Neural cell (in vitro differentiated cells): ENCODE data around the gene SERINC4.
"Not testable (repeated sequence)": the region's sequence is repeated elsewhere in the genome, so short reads cannot be mapped to it uniquely, and the experiment has no call there.

Source experiments
- EZH2 ChIP-seq: fragments of 200-600, 300-800 bp; shearing (Covaris generic), sonication (generic); IDR thresholded peaks from 2 replicates; pipeline ENCODE4 v1.6.1; 2014; ENCODE audit warnings: antibody characterized with exemption, low read length, borderline replicate concordance, mild to moderate bottlenecking; ENCODE audit not compliant: insufficient read depth, poor library complexity, severe bottlenecking
- RAD21 ChIP-seq: fragments of 450-650 bp; conservative IDR thresholded peaks from 2 replicates; pipeline ENCODE4 v1.6.1; 2014; ENCODE audit warnings: antibody characterized with exemption, mild to moderate bottlenecking, moderate library complexity
- TF ChIP-seq, protein P1 (sequence below): IDR thresholded peaks from 2 replicates; pipeline ENCODE4 v1.6.1; 2012; ENCODE audit warnings: borderline replicate concordance
- TF ChIP-seq, protein P2 (sequence below): fragments of 450-650 bp; IDR thresholded peaks from 2 replicates; pipeline ENCODE4 v1.5.1; 2014; ENCODE audit warnings: antibody characterized with exemption, mild to moderate bottlenecking, moderate library complexity; ENCODE audit not compliant: poor library complexity, severe bottlenecking

DNA sequence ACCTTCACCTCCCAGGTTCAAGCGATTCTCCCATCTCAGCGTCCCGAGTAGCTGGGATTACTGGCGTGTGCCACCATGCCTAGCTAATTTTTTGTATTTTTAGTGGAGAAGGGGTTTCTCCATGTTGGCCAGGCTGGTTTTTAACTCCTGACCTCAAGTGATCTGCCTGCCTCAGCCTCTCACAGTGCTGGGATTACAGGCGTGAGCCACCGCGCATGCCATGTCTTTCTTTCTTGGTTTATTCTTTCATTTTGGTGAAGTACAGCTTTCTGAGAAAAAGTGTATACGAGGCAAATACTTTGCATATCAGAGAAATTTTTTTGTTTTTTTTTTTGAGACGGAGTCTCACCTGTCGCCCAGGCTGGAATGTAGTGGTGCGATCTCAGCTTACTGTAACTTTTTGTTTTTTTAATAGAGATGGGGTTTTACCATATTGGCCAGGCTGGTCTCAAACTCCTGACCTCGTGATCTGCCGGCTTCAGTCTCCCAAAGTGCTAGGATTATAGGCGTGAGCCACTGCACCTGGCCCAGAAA is 31.6 kb upstream of the SERINC4 start:
- TF ChIP-seq EZH2, RAD21: not testable (repeated sequence)
- TF ChIP-seq, protein P1, sequence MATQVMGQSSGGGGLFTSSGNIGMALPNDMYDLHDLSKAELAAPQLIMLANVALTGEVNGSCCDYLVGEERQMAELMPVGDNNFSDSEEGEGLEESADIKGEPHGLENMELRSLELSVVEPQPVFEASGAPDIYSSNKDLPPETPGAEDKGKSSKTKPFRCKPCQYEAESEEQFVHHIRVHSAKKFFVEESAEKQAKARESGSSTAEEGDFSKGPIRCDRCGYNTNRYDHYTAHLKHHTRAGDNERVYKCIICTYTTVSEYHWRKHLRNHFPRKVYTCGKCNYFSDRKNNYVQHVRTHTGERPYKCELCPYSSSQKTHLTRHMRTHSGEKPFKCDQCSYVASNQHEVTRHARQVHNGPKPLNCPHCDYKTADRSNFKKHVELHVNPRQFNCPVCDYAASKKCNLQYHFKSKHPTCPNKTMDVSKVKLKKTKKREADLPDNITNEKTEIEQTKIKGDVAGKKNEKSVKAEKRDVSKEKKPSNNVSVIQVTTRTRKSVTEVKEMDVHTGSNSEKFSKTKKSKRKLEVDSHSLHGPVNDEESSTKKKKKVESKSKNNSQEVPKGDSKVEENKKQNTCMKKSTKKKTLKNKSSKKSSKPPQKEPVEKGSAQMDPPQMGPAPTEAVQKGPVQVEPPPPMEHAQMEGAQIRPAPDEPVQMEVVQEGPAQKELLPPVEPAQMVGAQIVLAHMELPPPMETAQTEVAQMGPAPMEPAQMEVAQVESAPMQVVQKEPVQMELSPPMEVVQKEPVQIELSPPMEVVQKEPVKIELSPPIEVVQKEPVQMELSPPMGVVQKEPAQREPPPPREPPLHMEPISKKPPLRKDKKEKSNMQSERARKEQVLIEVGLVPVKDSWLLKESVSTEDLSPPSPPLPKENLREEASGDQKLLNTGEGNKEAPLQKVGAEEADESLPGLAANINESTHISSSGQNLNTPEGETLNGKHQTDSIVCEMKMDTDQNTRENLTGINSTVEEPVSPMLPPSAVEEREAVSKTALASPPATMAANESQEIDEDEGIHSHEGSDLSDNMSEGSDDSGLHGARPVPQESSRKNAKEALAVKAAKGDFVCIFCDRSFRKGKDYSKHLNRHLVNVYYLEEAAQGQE: not testable (repeated sequence)
- TF ChIP-seq, protein P2, sequence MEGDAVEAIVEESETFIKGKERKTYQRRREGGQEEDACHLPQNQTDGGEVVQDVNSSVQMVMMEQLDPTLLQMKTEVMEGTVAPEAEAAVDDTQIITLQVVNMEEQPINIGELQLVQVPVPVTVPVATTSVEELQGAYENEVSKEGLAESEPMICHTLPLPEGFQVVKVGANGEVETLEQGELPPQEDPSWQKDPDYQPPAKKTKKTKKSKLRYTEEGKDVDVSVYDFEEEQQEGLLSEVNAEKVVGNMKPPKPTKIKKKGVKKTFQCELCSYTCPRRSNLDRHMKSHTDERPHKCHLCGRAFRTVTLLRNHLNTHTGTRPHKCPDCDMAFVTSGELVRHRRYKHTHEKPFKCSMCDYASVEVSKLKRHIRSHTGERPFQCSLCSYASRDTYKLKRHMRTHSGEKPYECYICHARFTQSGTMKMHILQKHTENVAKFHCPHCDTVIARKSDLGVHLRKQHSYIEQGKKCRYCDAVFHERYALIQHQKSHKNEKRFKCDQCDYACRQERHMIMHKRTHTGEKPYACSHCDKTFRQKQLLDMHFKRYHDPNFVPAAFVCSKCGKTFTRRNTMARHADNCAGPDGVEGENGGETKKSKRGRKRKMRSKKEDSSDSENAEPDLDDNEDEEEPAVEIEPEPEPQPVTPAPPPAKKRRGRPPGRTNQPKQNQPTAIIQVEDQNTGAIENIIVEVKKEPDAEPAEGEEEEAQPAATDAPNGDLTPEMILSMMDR: not testable (repeated sequence)
